ENCODE results near the gene ACACB.

- TF ChIP-seq CTCF (conservative IDR thresholded peaks at IDR 0.05; ENCODE audit: low read depth, low read length) (no peak), EZH2 (IDR thresholded peaks at IDR 0.05; ENCODE audit: borderline replicate concordance, low read depth, low read length, poor library complexity, severe bottlenecking) (no peak)
Measured at GRCh38 chr12:109099431-109100020, 16.9 kb upstream of the ACACB start.

Measured in A673 (cell line).